ENCODE data around the gene TBX2. TPM values are rescaled to one million over a fixed set of nuclear protein-coding genes. Genes with fewer than 3 reads are reported as not detected.

TBX2 gene
- total and polyA plus RNA-seq, 2 of the 4 experiments (the other 2 are of a cell fraction) = 20.1 to 64.1 TPM

DNA sequence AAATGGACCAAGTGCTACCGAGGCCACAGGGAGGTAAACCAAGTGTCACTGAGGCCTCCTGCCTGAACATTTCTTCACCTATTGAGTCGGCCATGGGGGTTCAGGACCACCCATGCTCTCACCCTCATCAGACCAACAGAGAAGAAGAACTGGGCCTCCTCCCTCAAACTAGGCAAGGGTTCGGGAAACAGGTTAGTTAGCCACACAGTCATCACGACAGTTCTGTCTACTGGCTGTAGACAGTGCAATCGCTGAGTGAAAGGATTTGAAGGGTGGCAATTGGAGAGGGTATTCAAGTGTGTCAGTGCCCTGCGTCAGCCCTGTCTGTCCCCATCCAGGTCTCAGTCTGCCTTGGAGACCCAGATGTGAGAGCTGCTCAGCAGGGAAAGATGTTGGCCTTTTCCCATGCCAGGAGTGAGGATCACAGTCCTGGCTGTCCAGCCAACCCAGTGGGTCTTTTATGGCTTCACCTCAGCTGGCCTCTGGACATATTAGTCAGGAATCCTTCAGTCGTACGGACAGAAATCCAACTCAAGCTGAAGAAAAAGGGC, 19.9 kb downstream of the TBX2 start:
- Histone ChIP-seq H2AK5ac (ENCODE audit: low read depth, low read length) (no peak overlapping the region), H3K4me3 (ENCODE audit: insufficient read depth, low read depth, low read length) (no peak overlapping the region), H4K91ac (ENCODE audit: insufficient read depth, low read depth, low read length) (no peak overlapping the region), H4K8ac (ENCODE audit: low read depth in 2 of 2, low read length in 2 of 2) (no peak overlapping the region), H3K36me3 (ENCODE audit: control insufficient read depth, insufficient read depth, low read length) (no peaks in the 10 kb centered on the region), H4K5ac (ENCODE audit: low read depth, low read length) (no peak overlapping the region), H3K27me3 (ENCODE audit: control insufficient read depth, insufficient read depth, low read length) (peaks cover 17% of the 10 kb centered on the region), H2AFZ (replicated peaks; ENCODE audit: low read length, poor library complexity) (no peak overlapping the region), H4K20me1 (ENCODE audit: insufficient read depth, low read length) (no peaks in the 10 kb centered on the region), H2BK5ac (ENCODE audit: low read depth, low read length, poor library complexity, severe bottlenecking) (no peak overlapping the region), H3K4me1 (ENCODE audit: control insufficient read depth, insufficient read depth, low read length) (peaks cover 10% of the 10 kb centered on the region), H3K27ac (ENCODE audit: insufficient read depth, low read length) (no peak overlapping the region), H3K9me3 (ENCODE audit: control insufficient read depth, insufficient read depth, low read length) (no peaks in the 10 kb centered on the region), H3K56ac (ENCODE audit: extremely low read depth, insufficient read depth, low read length) (no peak overlapping the region), H3K4me2 (ENCODE audit: low read depth, low read length) (no peak overlapping the region), H2AK9ac (replicated peaks; ENCODE audit: low read depth, low read length, poor library complexity) (no peak overlapping the region), H3K4ac (ENCODE audit: low read depth, low read length) (no peak overlapping the region), H3K18ac (ENCODE audit: low read depth, low read length) (no peak overlapping the region), H2BK20ac (ENCODE audit: low read depth, low read length) (no peak overlapping the region), H2BK120ac (ENCODE audit: low read depth, low read length) (no peak overlapping the region), H3K79me1 (ENCODE audit: low read depth in 1 of 2, low read length in 2 of 2) (peaks cover 0 to 19% of the 10 kb centered on the region in 2 experiments; a peak in 2 of 4 replicates), H3K9ac (ENCODE audit: low read depth, low read length) (no peak overlapping the region), H3K23ac (ENCODE audit: low read depth, low read length) (no peak overlapping the region), H3K9me1 (ENCODE audit: insufficient read depth, low read length) (no peaks in the 10 kb centered on the region; the same call in none of the 2 replicates), H2BK15ac (ENCODE audit: low read depth, low read length) (no peak overlapping the region), H3K14ac (replicated peaks; ENCODE audit: low read depth, low read length) (no peak overlapping the region)
- TF ChIP-seq NFE2L2 (IDR thresholded peaks at IDR 0.05; ENCODE audit: low read depth, low read length) (no peak), RFX5 (IDR thresholded peaks at IDR 0.05; ENCODE audit: low read depth, low read length) (no peak)
- TF ChIP-seq, protein P1, sequence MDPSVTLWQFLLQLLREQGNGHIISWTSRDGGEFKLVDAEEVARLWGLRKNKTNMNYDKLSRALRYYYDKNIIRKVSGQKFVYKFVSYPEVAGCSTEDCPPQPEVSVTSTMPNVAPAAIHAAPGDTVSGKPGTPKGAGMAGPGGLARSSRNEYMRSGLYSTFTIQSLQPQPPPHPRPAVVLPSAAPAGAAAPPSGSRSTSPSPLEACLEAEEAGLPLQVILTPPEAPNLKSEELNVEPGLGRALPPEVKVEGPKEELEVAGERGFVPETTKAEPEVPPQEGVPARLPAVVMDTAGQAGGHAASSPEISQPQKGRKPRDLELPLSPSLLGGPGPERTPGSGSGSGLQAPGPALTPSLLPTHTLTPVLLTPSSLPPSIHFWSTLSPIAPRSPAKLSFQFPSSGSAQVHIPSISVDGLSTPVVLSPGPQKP (IDR thresholded peaks at IDR 0.05; ENCODE audit: borderline replicate concordance, low read depth, low read length) = no peak
- intact Hi-C loops (cut with micrococcal nuclease) (no loop called here), in situ Hi-C loops (cut with MboI; ENCODE audit: low sequenced_read_pairs) (loop anchor here (5.0 to 10.0 kb wide), 2 partner anchors 133 to 425 kb away; no protein-coding TSS in a partner anchor), dilution Hi-C loops (cut with HindIII; ENCODE audit: low sequenced_read_pairs, unreplicated experiment) (no loop called here)
- ChIA-PET CTCF (no interaction called here), POLR2A (ENCODE audit: unreplicated experiment) (no interaction called here)
- no TSS peak for BruUV-seq (replicated peaks)
- DNase-seq (no peak), ATAC-seq (ENCODE audit: low read depth) (no peak)
- WGBS, 2 experiments (ENCODE audit: extremely low coverage in 2 of 2, insufficient read length in 1 of 2) = 83% methylated on average over 2 of the region's 8 CpGs; no CpG with 5 or more reads in 1 of the 2 experiments
